Osteocyte (in vitro differentiated cells): Measurements from ENCODE around the gene POU3F1. TPM values are rescaled to one million over a fixed set of nuclear protein-coding genes. Genes with fewer than 3 reads are reported as not detected.

Experiments used
- DNase-seq: peaks from one replicate; pipeline ENCODE4 v3.0.0; 2021; ENCODE audit warnings: mixed read lengths; ENCODE audit not compliant: unreplicated experiment; ENCODE audit errors: extremely low spot score
- H3K27ac Mint-ChIP-seq: one replicate; pipeline ENCODE4 v1.8.0; 2021; ENCODE audit warnings: mild to moderate bottlenecking, mixed read lengths; ENCODE audit not compliant: unreplicated experiment
- H3K27me3 Mint-ChIP-seq: one replicate; pipeline ENCODE4 v1.8.0; 2021; ENCODE audit warnings: mixed read lengths; ENCODE audit not compliant: unreplicated experiment
- H3K36me3 Mint-ChIP-seq: one replicate; pipeline ENCODE4 v1.8.0; 2021; ENCODE audit warnings: mixed read lengths; ENCODE audit not compliant: unreplicated experiment
- H3K4me1 Mint-ChIP-seq: one replicate; pipeline ENCODE4 v1.8.0; 2021; ENCODE audit warnings: mixed read lengths; ENCODE audit not compliant: unreplicated experiment
- H3K4me3 Mint-ChIP-seq: one replicate; pipeline ENCODE4 v1.8.0; 2021; ENCODE audit warnings: mild to moderate bottlenecking, moderate library complexity, mixed read lengths; ENCODE audit not compliant: unreplicated experiment
- H3K9me3 Mint-ChIP-seq: one replicate; pipeline ENCODE4 v1.8.0; 2021; ENCODE audit warnings: mixed read lengths; ENCODE audit not compliant: unreplicated experiment
- CTCF ChIP-seq: fragments of 200-600 bp; sonication (generic); IDR thresholded peaks from 2 replicates; pipeline ENCODE4 v1.5.0; 2021; ENCODE audit warnings: antibody characterized with exemption, mild to moderate bottlenecking, moderate library complexity
- total RNA-seq: library from RNA; stranded (reverse); gene quantifications from 2 replicates; pipeline ENCODE4 v1.2.1, GENCODE V29; 2021

The POU3F1 gene
- total RNA-seq, 1 donor from 2014 or later: 1.8 TPM

GRCh38 chr1:38014171-38014570 lies 32.4 kb downstream of the POU3F1 start:
- no peak for DNase-seq
- Mint-ChIP-seq H3K27ac (no peak overlapping the region), H3K4me3 (peak overlapping the region; percentile 97), H3K9me3 (no peaks in the 10 kb centered on the region), H3K4me1 (peaks cover 29% of the 10 kb centered on the region), H3K27me3 (no peaks in the 10 kb centered on the region), H3K36me3 (peaks cover 19% of the 10 kb centered on the region)
- no peak for TF ChIP-seq CTCF

GRCh38 chr1:38013227-38013622 lies 33.4 kb downstream of the POU3F1 start:
- peak overlapping the region; percentile 97 for H3K27ac Mint-ChIP-seq
- no peak for DNase-seq
- TF ChIP-seq CTCF: no peak
- H3K4me1 Mint-ChIP-seq: peaks cover 36% of the 10 kb centered on the region
- no peaks in the 10 kb centered on the region for H3K27me3 Mint-ChIP-seq
- H3K36me3 Mint-ChIP-seq: peaks cover 9% of the 10 kb centered on the region
- H3K9me3 Mint-ChIP-seq: no peaks in the 10 kb centered on the region
- peak overlapping the region; percentile 97 for H3K4me3 Mint-ChIP-seq

- peaks cover 36% of the 10 kb centered on the region for H3K4me1 Mint-ChIP-seq
- H3K36me3 Mint-ChIP-seq: peaks cover 8% of the 10 kb centered on the region
- H3K27me3 Mint-ChIP-seq: no peaks in the 10 kb centered on the region
- H3K27ac Mint-ChIP-seq: peak within 1 kb of the TSS; percentile 97
- no peak for TF ChIP-seq CTCF
- H3K4me3 Mint-ChIP-seq: peak within 1 kb of the TSS; percentile 97
- DNase-seq: peak; percentile 97
- H3K9me3 Mint-ChIP-seq: no peaks in the 10 kb centered on the region
These were observed 34.0 kb downstream of the POU3F1 start, which contains the start of gene UTP11 for GRCh38 chr1:38012363-38013226. Gene UTP11, plus strand, starts transcription at chr1:38012734. Its CDS starts 69 bp downstream, at chr1:38012803.

- no peak for DNase-seq
- Mint-ChIP-seq H3K4me1 (peaks cover 36% of the 10 kb centered on the region), H3K9me3 (no peaks in the 10 kb centered on the region), H3K4me3 (no peak overlapping the region), H3K27ac (peak overlapping the region; percentile 94), H3K36me3 (peaks cover 2% of the 10 kb centered on the region), H3K27me3 (no peaks in the 10 kb centered on the region)
- no peak for TF ChIP-seq CTCF
These were observed 36.8 kb downstream of the POU3F1 start for GRCh38 chr1:38009841-38010180.

- Mint-ChIP-seq H3K9me3 (no peaks in the 10 kb centered on the region), H3K36me3 (peaks cover 2% of the 10 kb centered on the region), H3K27ac (peak overlapping the region; percentile 94), H3K4me3 (no peak overlapping the region), H3K4me1 (peaks cover 42% of the 10 kb centered on the region), H3K27me3 (no peaks in the 10 kb centered on the region)
- no peak for DNase-seq
- no peak for TF ChIP-seq CTCF
These were observed 37.3 kb downstream of the POU3F1 start for GRCh38 chr1:38009088-38009840.
